H9 (cell line): ENCODE results near the gene IL3. TPM values are rescaled to one million over a fixed set of nuclear protein-coding genes. Genes with fewer than 3 reads are reported as not detected.
A peak's percentile ranks its signal among the peaks of the same experiment; 100 is the strongest.

Experiments used
- DNase-seq: peaks from one replicate; pipeline ENCODE4 v3.0.0-alpha.2; 2017
- H2AFZ ChIP-seq: one replicate; pipeline ENCODE4 v1.6.1; 2013; ENCODE audit warnings: mild to moderate bottlenecking, low read length, control low read depth, moderate library complexity
- H2AK5ac ChIP-seq: 2 replicates; pipeline ENCODE4 v1.6.1; 2013; ENCODE audit warnings: low read length, control low read depth, mixed read lengths; ENCODE audit not compliant: insufficient read length
- H2BK120ac ChIP-seq: one replicate; pipeline ENCODE4 v1.6.1; 2013; ENCODE audit warnings: low read depth, mild to moderate bottlenecking, low read length, control low read depth, inconsistent platforms; ENCODE audit not compliant: poor library complexity, severe bottlenecking
- H2BK12ac ChIP-seq: 2 replicates; pipeline ENCODE4 v1.6.1; 2013; ENCODE audit warnings: low read length, control low read depth, mixed read lengths, low read depth; ENCODE audit not compliant: insufficient read length
- H2BK15ac ChIP-seq: 2 replicates; pipeline ENCODE4 v1.6.1; 2013; ENCODE audit warnings: low read depth, low read length, control low read depth
- H2BK20ac ChIP-seq: one replicate; pipeline ENCODE4 v1.6.1; 2013; ENCODE audit warnings: low read depth, mild to moderate bottlenecking, low read length, control low read depth, inconsistent platforms; ENCODE audit not compliant: poor library complexity, severe bottlenecking
- H2BK5ac ChIP-seq: 2 replicates; pipeline ENCODE4 v1.6.1; 2013; ENCODE audit warnings: low read length, control low read depth, mixed read lengths; ENCODE audit not compliant: insufficient read length
- H3K14ac ChIP-seq: 2 replicates; pipeline ENCODE4 v1.6.1; 2013; ENCODE audit warnings: low read length, control low read depth; ENCODE audit not compliant: insufficient read depth
- H3K18ac ChIP-seq: 2 replicates; pipeline ENCODE4 v1.6.1; 2013; ENCODE audit warnings: low read depth, mild to moderate bottlenecking, mixed read lengths, low read length, control low read depth; ENCODE audit not compliant: insufficient read length
- H3K23ac ChIP-seq: 2 replicates; pipeline ENCODE4 v1.6.1; 2013; ENCODE audit warnings: low read length, control low read depth, mixed read lengths, low read depth; ENCODE audit not compliant: insufficient read length
- H3K23me2 ChIP-seq: 2 replicates; pipeline ENCODE4 v1.6.1; 2013; ENCODE audit warnings: low read depth, mild to moderate bottlenecking, mixed read lengths, low read length, control low read depth; ENCODE audit not compliant: insufficient read length, poor library complexity, severe bottlenecking
- H3K27ac ChIP-seq: 2 replicates; pipeline ENCODE4 v1.5.1; 2013; ENCODE audit warnings: low read length, control low read depth, mixed read lengths, low read depth; ENCODE audit not compliant: insufficient read length
- H3K27me3 ChIP-seq: 2 replicates; pipeline ENCODE4 v1.6.1; 2013; ENCODE audit warnings: low read length, control low read depth, inconsistent platforms; ENCODE audit not compliant: insufficient read depth
- H3K4ac ChIP-seq: 2 replicates; pipeline ENCODE4 v1.6.1; 2013; ENCODE audit warnings: low read depth, mild to moderate bottlenecking, control low read depth, inconsistent platforms, low read length, moderate library complexity
- H3K4me1 ChIP-seq: 2 replicates; pipeline ENCODE4 v1.6.1; 2013; ENCODE audit warnings: low read length, control low read depth, inconsistent platforms; ENCODE audit not compliant: insufficient read depth
- H3K4me2 ChIP-seq: 2 replicates; pipeline ENCODE4 v1.6.1; 2013; ENCODE audit warnings: low read length, control low read depth, mixed read lengths; ENCODE audit not compliant: insufficient read length, insufficient read depth
- H3K56ac ChIP-seq: 2 replicates; pipeline ENCODE4 v1.6.1; 2013; ENCODE audit warnings: low read depth, mild to moderate bottlenecking, mixed read lengths, low read length, control low read depth; ENCODE audit not compliant: insufficient read length
- H3K79me1 ChIP-seq: 2 replicates; pipeline ENCODE4 v1.6.1; 2013; ENCODE audit warnings: low read depth, mild to moderate bottlenecking, moderate library complexity, low read length, control low read depth, inconsistent platforms; ENCODE audit not compliant: insufficient read depth, poor library complexity, severe bottlenecking
- H3K79me2 ChIP-seq: 2 replicates; pipeline ENCODE4 v1.6.1; 2013; ENCODE audit warnings: low read length, control low read depth, inconsistent platforms; ENCODE audit not compliant: insufficient read depth
- H3K9ac ChIP-seq: 2 replicates; pipeline ENCODE4 v1.6.1; 2013; ENCODE audit warnings: low read length, control low read depth, mixed read lengths; ENCODE audit not compliant: insufficient read length; ENCODE audit errors: extremely low read depth
- H3K9me3 ChIP-seq: one replicate; pipeline ENCODE4 v1.6.1; 2013; ENCODE audit warnings: low read depth, low read length, inconsistent platforms; ENCODE audit not compliant: control insufficient read depth
- H3T11ph ChIP-seq: one replicate; pipeline ENCODE4 v1.6.1; 2013; ENCODE audit warnings: mild to moderate bottlenecking, low read length, control low read depth, inconsistent platforms
- H4K20me1 ChIP-seq: one replicate; pipeline ENCODE4 v1.6.1; 2013; ENCODE audit not compliant: control insufficient read depth, insufficient read length, insufficient read depth
- H4K5ac ChIP-seq: 2 replicates; pipeline ENCODE4 v1.6.1; 2013; ENCODE audit warnings: low read depth, mild to moderate bottlenecking, mixed read lengths, low read length, control low read depth; ENCODE audit not compliant: insufficient read length
- H4K8ac ChIP-seq: replicated peaks from 2 replicates; pipeline ENCODE4 v1.6.1; 2013; ENCODE audit warnings: low read length, control low read depth, mixed read lengths, low read depth; ENCODE audit not compliant: insufficient read length
- H4K91ac ChIP-seq: 2 replicates; pipeline ENCODE4 v1.6.1; 2013; ENCODE audit warnings: low read depth, mild to moderate bottlenecking, moderate library complexity, mixed read lengths, low read length, control low read depth; ENCODE audit not compliant: insufficient read length
- H3K27ac Mint-ChIP-seq, 3 experiments: 2 replicates in 2 of 3; 3 replicates in 1 of 3; pipeline ENCODE4 v1.8.0; 2020 to 2021; ENCODE audit warnings: mixed read lengths in 3 of 3, mild to moderate bottlenecking in 1 of 3, moderate library complexity in 1 of 3
- H3K27me3 Mint-ChIP-seq: 2 replicates; pipeline ENCODE4 v1.8.0; 2021; ENCODE audit warnings: low read depth, mild to moderate bottlenecking, moderate library complexity, mixed read lengths
- H3K36me3 Mint-ChIP-seq, 3 experiments: 2 replicates in 2 of 3; 3 replicates in 1 of 3; pipeline ENCODE4 v1.8.0; 2020 to 2021; ENCODE audit warnings: low read depth in 3 of 3, mixed read lengths in 3 of 3; ENCODE audit not compliant: insufficient read depth in 1 of 3
- H3K4me1 Mint-ChIP-seq, 2 experiments: 2 replicates each; pipeline ENCODE4 v1.8.0; 2020; ENCODE audit warnings: mixed read lengths in 2 of 2
- H3K4me3 Mint-ChIP-seq, 2 experiments: 2 replicates in 1 of 2; 3 replicates in 1 of 2; pipeline ENCODE4 v1.8.0; 2020 to 2021; ENCODE audit warnings: mild to moderate bottlenecking in 2 of 2, mixed read lengths in 2 of 2, moderate library complexity in 1 of 2
- H3K9me3 Mint-ChIP-seq, 2 experiments: 2 replicates in 1 of 2; 3 replicates in 1 of 2; pipeline ENCODE4 v1.8.0; 2020; ENCODE audit warnings: mild to moderate bottlenecking in 2 of 2, mixed read lengths in 2 of 2, moderate library complexity in 1 of 2
- WGBS: extraction: QIAGEN DNeasy Blood & Tissue Kit; methylation state at CpG from one replicate; pipeline ENCODE4 v1.1.7; 2013; ENCODE audit warnings: missing lambda C conversion rate, low lambda C conversion rate, mixed read lengths; ENCODE audit not compliant: insufficient read length; ENCODE audit errors: extremely low coverage; 5-methylcytosine and 5-hydroxymethylcytosine counted together
- total RNA-seq: library from RNA; stranded (reverse); gene quantifications from 2 replicates; pipeline ENCODE4 v1.2.1, GENCODE V29; 2021
- TF ChIP-seq, protein P1 (sequence below): fragments of 200-600 bp; sonication (generic); conservative IDR thresholded peaks from 3 replicates; pipeline ENCODE4 v1.8.0; 2021; ENCODE audit warnings: antibody characterized with exemption, mild to moderate bottlenecking

The IL3 gene
- total RNA-seq, 1 experiment from 2014 or later = not detected

DNA sequence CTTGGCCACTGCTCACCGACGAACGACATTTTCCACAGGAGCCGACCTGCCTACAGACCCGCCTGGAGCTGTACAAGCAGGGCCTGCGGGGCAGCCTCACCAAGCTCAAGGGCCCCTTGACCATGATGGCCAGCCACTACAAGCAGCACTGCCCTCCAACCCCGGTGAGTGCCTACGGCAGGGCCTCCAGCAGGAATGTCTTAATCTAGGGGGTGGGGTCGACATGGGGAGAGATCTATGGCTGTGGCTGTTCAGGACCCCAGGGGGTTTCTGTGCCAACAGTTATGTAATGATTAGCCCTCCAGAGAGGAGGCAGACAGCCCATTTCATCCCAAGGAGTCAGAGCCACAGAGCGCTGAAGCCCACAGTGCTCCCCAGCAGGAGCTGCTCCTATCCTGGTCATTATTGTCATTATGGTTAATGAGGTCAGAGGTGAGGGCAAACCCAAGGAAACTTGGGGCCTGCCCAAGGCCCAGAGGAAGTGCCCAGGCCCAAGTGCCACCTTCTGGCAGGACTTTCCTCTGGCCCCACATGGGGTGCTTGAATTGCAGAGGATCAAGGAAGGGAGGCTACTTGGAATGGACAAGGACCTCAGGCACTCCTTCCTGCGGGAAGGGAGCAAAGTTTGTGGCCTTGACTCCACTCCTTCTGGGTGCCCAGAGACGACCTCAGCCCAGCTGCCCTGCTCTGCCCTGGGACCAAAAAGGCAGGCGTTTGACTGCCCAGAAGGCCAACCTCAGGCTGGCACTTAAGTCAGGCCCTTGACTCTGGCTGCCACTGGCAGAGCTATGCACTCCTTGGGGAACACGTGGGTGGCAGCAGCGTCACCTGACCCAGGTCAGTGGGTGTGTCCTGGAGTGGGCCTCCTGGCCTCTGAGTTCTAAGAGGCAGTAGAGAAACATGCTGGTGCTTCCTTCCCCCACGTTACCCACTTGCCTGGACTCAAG is 14.6 kb downstream of the IL3 start:
- TF ChIP-seq, protein P1, sequence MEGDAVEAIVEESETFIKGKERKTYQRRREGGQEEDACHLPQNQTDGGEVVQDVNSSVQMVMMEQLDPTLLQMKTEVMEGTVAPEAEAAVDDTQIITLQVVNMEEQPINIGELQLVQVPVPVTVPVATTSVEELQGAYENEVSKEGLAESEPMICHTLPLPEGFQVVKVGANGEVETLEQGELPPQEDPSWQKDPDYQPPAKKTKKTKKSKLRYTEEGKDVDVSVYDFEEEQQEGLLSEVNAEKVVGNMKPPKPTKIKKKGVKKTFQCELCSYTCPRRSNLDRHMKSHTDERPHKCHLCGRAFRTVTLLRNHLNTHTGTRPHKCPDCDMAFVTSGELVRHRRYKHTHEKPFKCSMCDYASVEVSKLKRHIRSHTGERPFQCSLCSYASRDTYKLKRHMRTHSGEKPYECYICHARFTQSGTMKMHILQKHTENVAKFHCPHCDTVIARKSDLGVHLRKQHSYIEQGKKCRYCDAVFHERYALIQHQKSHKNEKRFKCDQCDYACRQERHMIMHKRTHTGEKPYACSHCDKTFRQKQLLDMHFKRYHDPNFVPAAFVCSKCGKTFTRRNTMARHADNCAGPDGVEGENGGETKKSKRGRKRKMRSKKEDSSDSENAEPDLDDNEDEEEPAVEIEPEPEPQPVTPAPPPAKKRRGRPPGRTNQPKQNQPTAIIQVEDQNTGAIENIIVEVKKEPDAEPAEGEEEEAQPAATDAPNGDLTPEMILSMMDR = no peak
- no CpG with 5 or more reads among the region's 16 CpGs for WGBS
- Histone ChIP-seq H3K56ac (no peak overlapping the region), H3K4me1 (no peaks in the 10 kb centered on the region), H4K8ac (no peak overlapping the region), H2AFZ (no peak overlapping the region), H2BK15ac (no peak overlapping the region), H4K91ac (no peak overlapping the region), H3K27me3 (no peaks in the 10 kb centered on the region), H3K27ac (no peak overlapping the region), H3K9ac (no peak overlapping the region), H3K79me2 (no peaks in the 10 kb centered on the region), H2BK120ac (no peak overlapping the region), H3K18ac (no peak overlapping the region), H3T11ph (no peak overlapping the region), H3K9me3 (no peaks in the 10 kb centered on the region), H4K5ac (no peak overlapping the region), H3K14ac (peak overlapping the region; percentile 39; the same call in 1 of the 2 replicates), H2BK20ac (no peak overlapping the region), H2BK12ac (no peak overlapping the region), H3K23me2 (no peaks in the 10 kb centered on the region), H4K20me1 (no peaks in the 10 kb centered on the region), H2AK5ac (no peak overlapping the region), H3K4me2 (no peak overlapping the region), H2BK5ac (no peak overlapping the region), H3K23ac (no peak overlapping the region), H3K4ac (no peak overlapping the region), H3K79me1 (no peaks in the 10 kb centered on the region)
- Mint-ChIP-seq H3K4me3 (no peak overlapping the region), H3K9me3 (no peaks in the 10 kb centered on the region), H3K27me3 (no peaks in the 10 kb centered on the region), H3K27ac (no peak overlapping the region), H3K4me1 (peaks cover 4 to 5% of the 10 kb centered on the region in 2 experiments; a peak in 3 of 4 replicates), H3K36me3 (no peaks in the 10 kb centered on the region)
- no peak for DNase-seq
